ENCODE measurements around the gene CHODL. TPM values are rescaled to one million over a fixed set of nuclear protein-coding genes. Genes with fewer than 3 reads are reported as not detected.

The CHODL gene
- polyA plus RNA-seq, 1 experiment: not detected

DNA sequence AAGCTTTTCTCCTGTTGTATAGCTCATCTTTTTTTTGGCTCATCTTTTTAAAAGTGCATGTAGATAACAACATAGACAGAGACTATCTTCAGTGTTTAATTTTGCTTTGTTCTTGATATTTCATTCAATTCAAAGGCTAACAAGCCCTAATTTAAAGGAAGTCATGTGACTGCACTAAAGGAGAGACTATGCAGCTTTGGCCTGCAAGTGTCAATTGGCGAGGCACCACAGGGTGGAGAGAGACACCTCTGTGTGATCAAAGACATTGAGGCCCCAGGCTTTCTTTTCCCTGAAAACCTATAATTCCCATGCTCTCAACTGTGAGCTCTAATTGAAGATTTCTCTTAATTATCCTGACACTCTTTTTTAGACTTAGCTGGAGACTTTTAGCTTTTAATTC lies 53.6 kb downstream of the CHODL start:
- POLR2A ChIA-PET: no interaction called here
- CTCF ChIA-PET: no interaction called here
- Histone ChIP-seq H3K36me3 (ENCODE audit: control insufficient read depth, insufficient read depth, low read length) (no peaks in the 10 kb centered on the region), H3K4me3 (ENCODE audit: low read depth, low read length) (no peak overlapping the region), H3K27me3 (ENCODE audit: control insufficient read depth, insufficient read depth, low read length) (no peaks in the 10 kb centered on the region)
- TF ChIP-seq, protein P1, sequence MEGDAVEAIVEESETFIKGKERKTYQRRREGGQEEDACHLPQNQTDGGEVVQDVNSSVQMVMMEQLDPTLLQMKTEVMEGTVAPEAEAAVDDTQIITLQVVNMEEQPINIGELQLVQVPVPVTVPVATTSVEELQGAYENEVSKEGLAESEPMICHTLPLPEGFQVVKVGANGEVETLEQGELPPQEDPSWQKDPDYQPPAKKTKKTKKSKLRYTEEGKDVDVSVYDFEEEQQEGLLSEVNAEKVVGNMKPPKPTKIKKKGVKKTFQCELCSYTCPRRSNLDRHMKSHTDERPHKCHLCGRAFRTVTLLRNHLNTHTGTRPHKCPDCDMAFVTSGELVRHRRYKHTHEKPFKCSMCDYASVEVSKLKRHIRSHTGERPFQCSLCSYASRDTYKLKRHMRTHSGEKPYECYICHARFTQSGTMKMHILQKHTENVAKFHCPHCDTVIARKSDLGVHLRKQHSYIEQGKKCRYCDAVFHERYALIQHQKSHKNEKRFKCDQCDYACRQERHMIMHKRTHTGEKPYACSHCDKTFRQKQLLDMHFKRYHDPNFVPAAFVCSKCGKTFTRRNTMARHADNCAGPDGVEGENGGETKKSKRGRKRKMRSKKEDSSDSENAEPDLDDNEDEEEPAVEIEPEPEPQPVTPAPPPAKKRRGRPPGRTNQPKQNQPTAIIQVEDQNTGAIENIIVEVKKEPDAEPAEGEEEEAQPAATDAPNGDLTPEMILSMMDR (IDR thresholded peaks at IDR 0.05; ENCODE audit: insufficient read depth, low read depth, low read length): no peak
- no peak for DNase-seq (ENCODE audit: low read depth)

Other genes with a start within 250 kb of the CHODL start
- gene TMPRSS15, start 159.0 kb downstream of the CHODL start, polyA plus RNA-seq (2011; rRNA removed): not detected in 2 replicates

Data from BJ (cell line).